K562 (cell line): Measurements from ENCODE around the gene LZTR1. TPM values are rescaled to one million over a fixed set of nuclear protein-coding genes. Genes with fewer than 3 reads are reported as not detected.
A peak's percentile ranks its signal among the peaks of the same experiment; 100 is the strongest.

Source experiments
- BDP1 ChIP-seq: IDR thresholded peaks from 3 replicates; pipeline ENCODE4 v1.6.1; 2011; ENCODE audit not compliant: insufficient read length, insufficient read depth
- DNMT1 ChIP-seq: fragments of 450-650 bp; IDR thresholded peaks from 2 replicates; pipeline ENCODE4 v1.6.1; 2016; ENCODE audit warnings: antibody characterized with exemption, mild to moderate bottlenecking
- EGR1 ChIP-seq: fragments of 450-650 bp; conservative IDR thresholded peaks from 2 replicates; pipeline ENCODE4 v1.6.1; 2017; ENCODE audit warnings: mild to moderate bottlenecking
- ERF ChIP-seq: fragments of 450-650 bp; formaldehyde crosslinking; IDR thresholded peaks from 2 replicates; pipeline ENCODE4 v1.4.0; 2020; ENCODE audit warnings: mild to moderate bottlenecking, mixed read lengths
- FOXP1 ChIP-seq: sonication (generic); formaldehyde crosslinking; IDR thresholded peaks from 2 replicates; pipeline ENCODE4 v1.8.0; 2022; ENCODE audit warnings: mild to moderate bottlenecking, missing genetic modification reagents
- HNRNPUL1 ChIP-seq: fragments of 200-400 bp; formaldehyde crosslinking; IDR thresholded peaks from 2 replicates; pipeline ENCODE4 v1.6.1; 2017; ENCODE audit warnings: low read length
- JUN ChIP-seq, 2 experiments: sonication (generic) in 1 of 2; formaldehyde crosslinking in 1 of 2; IDR thresholded peaks; 2 replicates each; pipeline versions ENCODE4 v1.6.1 to v1.8.0; 2012 to 2022; ENCODE audit warnings: borderline replicate concordance in 2 of 2, mild to moderate bottlenecking in 2 of 2, improper control_type of control experiment in 1 of 2, low read depth in 1 of 2, low read length in 1 of 2, missing genetic modification reagents in 1 of 2
- MED1 ChIP-seq: sonication (generic); formaldehyde crosslinking; IDR thresholded peaks from 2 replicates; pipeline ENCODE4 v1.8.1; 2023; ENCODE audit warnings: missing genetic modification reagents, borderline replicate concordance
- NEUROD1 ChIP-seq: fragments of 150-350 bp; IDR thresholded peaks from 2 replicates; pipeline ENCODE4 v1.6.1; 2014; ENCODE audit warnings: borderline replicate concordance, low read length, low read depth; ENCODE audit not compliant: partially characterized antibody
- NFYB ChIP-seq: IDR thresholded peaks from 2 replicates; pipeline ENCODE4 v1.6.1; 2011; ENCODE audit warnings: mild to moderate bottlenecking, moderate library complexity; ENCODE audit not compliant: insufficient read length; ENCODE audit errors: extremely low read depth
- OTX1 ChIP-seq: fragments of 450-650 bp; formaldehyde crosslinking; IDR thresholded peaks from 2 replicates; pipeline ENCODE4 v1.4.0; 2022; ENCODE audit warnings: mild to moderate bottlenecking
- RBBP5 ChIP-seq: fragments of 200-600 bp; sonication (generic); IDR thresholded peaks from 2 replicates; pipeline ENCODE4 v1.6.1; 2012; ENCODE audit warnings: borderline replicate concordance, mild to moderate bottlenecking, low read length, control low read depth, inconsistent platforms; ENCODE audit not compliant: insufficient read depth, poor library complexity, severe bottlenecking
- RBM25 ChIP-seq: fragments of 200-400 bp; formaldehyde crosslinking; IDR thresholded peaks from 2 replicates; pipeline ENCODE4 v1.6.1; 2018; ENCODE audit warnings: low read length, low read depth, moderate library complexity; ENCODE audit not compliant: severe bottlenecking
- SETDB1 ChIP-seq: IDR thresholded peaks from one replicate; pipeline ENCODE4 v1.6.1; 2012; ENCODE audit warnings: low read length, control low read depth, inconsistent platforms
- SMARCA4 ChIP-seq: fragments of 450-650 bp; IDR thresholded peaks from 2 replicates; pipeline ENCODE4 v1.6.1; 2016
- TEAD4 ChIP-seq, 2 experiments: sonication (generic) in 1 of 2; formaldehyde crosslinking in 1 of 2; IDR thresholded peaks; 2 replicates each; pipeline versions ENCODE4 v1.6.1 to v1.8.0; 2012 to 2022; ENCODE audit warnings: borderline replicate concordance in 1 of 2, inconsistent platforms in 1 of 2, low read length in 1 of 2, mild to moderate bottlenecking in 1 of 2, missing genetic modification reagents in 1 of 2
- XRCC5 ChIP-seq: fragments of 200-400 bp; formaldehyde crosslinking; IDR thresholded peaks from 2 replicates; pipeline ENCODE4 v1.6.1; 2017; ENCODE audit warnings: low read depth, mild to moderate bottlenecking, low read length
- ZFX ChIP-seq: sonication (generic); formaldehyde crosslinking; IDR thresholded peaks from 2 replicates; pipeline ENCODE4 v1.8.0; 2022; ENCODE audit warnings: mild to moderate bottlenecking, missing genetic modification reagents, moderate library complexity
- ZNF444 ChIP-seq: fragments of 250-450 bp; sonication (Bioruptor Pico); IDR thresholded peaks from 2 replicates; pipeline ENCODE4 v1.4.0; 2020; ENCODE audit warnings: mild to moderate bottlenecking, moderate library complexity
- ZNF696 ChIP-seq: fragments of 250-450 bp; sonication (Bioruptor Pico); conservative IDR thresholded peaks from 2 replicates; pipeline ENCODE4 v1.4.0; 2020; ENCODE audit warnings: mild to moderate bottlenecking, moderate library complexity
- polyA plus RNA-seq, 8 experiments: library from polyadenylated mRNA; depleted of rRNA in 4 of 8; stranded (reverse) in 5 of 8; unstranded in 3 of 8; fragments of >200 nt; fragmentation: Nextera tagmentation in 2 of 8; fragmentation: Illumina TruSeq in 1 of 8; extraction: Ambion mirVana in 2 of 8; extraction: Trizol in 1 of 8; gene quantifications; 2 replicates each; pipeline versions ENCODE4 v1.2.1 to v1.2.3, GENCODE V29; 2011 to 2014; ENCODE audit warnings: inconsistent platforms in 1 of 8, missing spikeins in 1 of 8
- total RNA-seq, 7 experiments: library from RNA; depleted of rRNA in 6 of 7; stranded (reverse); fragments of >200 nt in 6 of 7; fragmentation: Illumina TruSeq in 2 of 7; extraction: Trizol in 2 of 7; gene quantifications; 2 replicates each; pipeline versions ENCODE4 v1.2.1 to v1.2.3, GENCODE V29; 2011 to 2021; ENCODE audit warnings: low replicate concordance in 1 of 7
- TF ChIP-seq, protein P1 (sequence below): sonication (generic); formaldehyde crosslinking; IDR thresholded peaks from 2 replicates; pipeline ENCODE4 v1.8.0; 2022; ENCODE audit warnings: missing genetic modification reagents, mild to moderate bottlenecking, moderate library complexity, borderline replicate concordance
- TF ChIP-seq, protein P2 (sequence below): fragments of 450-650 bp; IDR thresholded peaks from 2 replicates; pipeline ENCODE4 v1.6.1; 2014; ENCODE audit warnings: low read depth, mild to moderate bottlenecking, moderate library complexity, borderline replicate concordance
- TF ChIP-seq, protein P3 (sequence below): fragments of 250-450 bp; sonication (Bioruptor Pico); IDR thresholded peaks from 2 replicates; pipeline ENCODE4 v1.5.0; 2020; ENCODE audit warnings: mild to moderate bottlenecking, borderline replicate concordance

Gene LZTR1
- total and polyA plus RNA-seq, 9 of the 15 experiments (the other 6 are each of a cell fraction or from before 2014, with no cell fraction given), result 2.2 to 135 (median 63.0) TPM

DNA sequence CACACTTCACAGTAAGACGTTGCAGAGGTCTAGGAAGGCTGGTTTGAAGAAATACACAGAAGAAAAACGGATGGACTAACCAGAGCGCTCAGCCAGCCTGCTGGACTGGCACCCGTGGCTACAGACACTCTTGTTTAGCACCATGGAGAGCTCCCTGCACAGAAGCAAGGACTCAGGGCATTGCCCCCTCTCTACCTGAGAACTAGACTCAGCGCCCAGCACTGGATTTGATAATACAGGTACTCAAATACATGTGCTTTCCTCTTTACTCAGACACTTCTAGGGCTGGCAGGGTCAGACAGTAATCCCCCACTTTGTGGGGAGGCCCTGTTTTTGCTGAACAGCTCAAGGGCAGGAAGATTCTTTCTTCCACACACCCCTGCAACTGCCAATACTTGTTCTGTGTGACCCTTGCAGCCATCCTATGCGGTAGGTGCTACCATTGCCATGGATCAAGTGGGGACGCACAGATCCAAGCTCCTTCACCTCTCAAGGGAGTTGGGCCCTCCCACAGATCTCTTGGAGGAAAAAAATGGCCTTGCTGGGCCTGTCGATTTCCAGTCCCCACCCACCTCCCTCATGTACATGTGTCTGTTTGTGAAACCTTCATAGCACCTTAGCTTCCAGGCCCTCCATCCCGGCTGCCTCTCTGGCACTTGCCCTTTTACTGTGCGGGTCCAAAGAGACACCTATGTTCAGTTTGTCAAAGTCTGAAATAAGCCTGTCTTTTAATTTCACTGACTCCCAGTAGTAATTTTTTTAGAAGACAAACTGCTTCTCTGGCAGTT lies 27.7 kb downstream of the LZTR1 start (continued):
- TF ChIP-seq XRCC5 (no peak), TEAD4 (IDR thresholded peaks at IDR 0.05; ENCODE audit: low read length) (no peak), TEAD4 (CRISPR knock-in tag; IDR thresholded peaks at IDR 0.05; ENCODE audit: borderline replicate concordance) (no peak), ZNF444 (CRISPR knock-in tag) (no peak), NEUROD1 (peak; percentile 26), ERF (CRISPR knock-in tag) (no peak), BDP1 (no peak), ZNF696 (CRISPR knock-in tag) (no peak), EGR1 (no peak), ZFX (CRISPR knock-in tag) (no peak), FOXP1 (CRISPR knock-in tag) (no peak), JUN (IDR thresholded peaks at IDR 0.05; ENCODE audit: borderline replicate concordance, low read depth, low read length) (no peak; the same call in 1 of the 2 replicates), JUN (CRISPR knock-in tag; IDR thresholded peaks at IDR 0.05; ENCODE audit: borderline replicate concordance) (no peak), MED1 (CRISPR knock-in tag) (no peak), RBBP5 (no peak), NFYB (no peak), SMARCA4 (no peak), HNRNPUL1 (no peak), DNMT1 (no peak), OTX1 (CRISPR knock-in tag) (no peak), RBM25 (no peak), SETDB1 (no peak)
- TF ChIP-seq, protein P1, sequence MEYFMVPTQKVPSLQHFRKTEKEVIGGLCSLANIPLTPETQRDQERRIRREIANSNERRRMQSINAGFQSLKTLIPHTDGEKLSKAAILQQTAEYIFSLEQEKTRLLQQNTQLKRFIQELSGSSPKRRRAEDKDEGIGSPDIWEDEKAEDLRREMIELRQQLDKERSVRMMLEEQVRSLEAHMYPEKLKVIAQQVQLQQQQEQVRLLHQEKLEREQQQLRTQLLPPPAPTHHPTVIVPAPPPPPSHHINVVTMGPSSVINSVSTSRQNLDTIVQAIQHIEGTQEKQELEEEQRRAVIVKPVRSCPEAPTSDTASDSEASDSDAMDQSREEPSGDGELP, result no peak
- TF ChIP-seq, protein P2, sequence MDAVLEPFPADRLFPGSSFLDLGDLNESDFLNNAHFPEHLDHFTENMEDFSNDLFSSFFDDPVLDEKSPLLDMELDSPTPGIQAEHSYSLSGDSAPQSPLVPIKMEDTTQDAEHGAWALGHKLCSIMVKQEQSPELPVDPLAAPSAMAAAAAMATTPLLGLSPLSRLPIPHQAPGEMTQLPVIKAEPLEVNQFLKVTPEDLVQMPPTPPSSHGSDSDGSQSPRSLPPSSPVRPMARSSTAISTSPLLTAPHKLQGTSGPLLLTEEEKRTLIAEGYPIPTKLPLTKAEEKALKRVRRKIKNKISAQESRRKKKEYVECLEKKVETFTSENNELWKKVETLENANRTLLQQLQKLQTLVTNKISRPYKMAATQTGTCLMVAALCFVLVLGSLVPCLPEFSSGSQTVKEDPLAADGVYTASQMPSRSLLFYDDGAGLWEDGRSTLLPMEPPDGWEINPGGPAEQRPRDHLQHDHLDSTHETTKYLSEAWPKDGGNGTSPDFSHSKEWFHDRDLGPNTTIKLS, result no peak
- TF ChIP-seq, protein P3, sequence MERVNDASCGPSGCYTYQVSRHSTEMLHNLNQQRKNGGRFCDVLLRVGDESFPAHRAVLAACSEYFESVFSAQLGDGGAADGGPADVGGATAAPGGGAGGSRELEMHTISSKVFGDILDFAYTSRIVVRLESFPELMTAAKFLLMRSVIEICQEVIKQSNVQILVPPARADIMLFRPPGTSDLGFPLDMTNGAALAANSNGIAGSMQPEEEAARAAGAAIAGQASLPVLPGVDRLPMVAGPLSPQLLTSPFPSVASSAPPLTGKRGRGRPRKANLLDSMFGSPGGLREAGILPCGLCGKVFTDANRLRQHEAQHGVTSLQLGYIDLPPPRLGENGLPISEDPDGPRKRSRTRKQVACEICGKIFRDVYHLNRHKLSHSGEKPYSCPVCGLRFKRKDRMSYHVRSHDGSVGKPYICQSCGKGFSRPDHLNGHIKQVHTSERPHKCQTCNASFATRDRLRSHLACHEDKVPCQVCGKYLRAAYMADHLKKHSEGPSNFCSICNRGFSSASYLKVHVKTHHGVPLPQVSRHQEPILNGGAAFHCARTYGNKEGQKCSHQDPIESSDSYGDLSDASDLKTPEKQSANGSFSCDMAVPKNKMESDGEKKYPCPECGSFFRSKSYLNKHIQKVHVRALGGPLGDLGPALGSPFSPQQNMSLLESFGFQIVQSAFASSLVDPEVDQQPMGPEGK (CRISPR knock-in tag), result no peak
